WTC11 (cell line): ENCODE measurements around the gene ABI3.

Source experiments
- FOXP1 ChIP-seq: sonication (generic); formaldehyde crosslinking; IDR thresholded peaks from 2 replicates; pipeline ENCODE4 v1.8.0; 2022; ENCODE audit warnings: missing genetic modification reagents, mild to moderate bottlenecking, moderate library complexity, borderline replicate concordance
- TP53 ChIP-seq: sonication (generic); formaldehyde crosslinking; IDR thresholded peaks from 2 replicates; pipeline ENCODE4 v1.8.1; 2023; ENCODE audit warnings: mild to moderate bottlenecking, missing genetic modification reagents
- ZNF416 ChIP-seq: fragments of 250-450 bp; sonication (Bioruptor Pico); IDR thresholded peaks from 2 replicates; pipeline ENCODE4 v1.9.0; 2021; ENCODE audit warnings: mild to moderate bottlenecking, inconsistent platforms
- TF ChIP-seq, protein P1 (sequence below): fragments of 200-600 bp; IDR thresholded peaks from 2 replicates; pipeline ENCODE4 v1.8.0; 2022; ENCODE audit warnings: antibody characterized with exemption
- TF ChIP-seq, protein P2 (sequence below): sonication (generic); formaldehyde crosslinking; IDR thresholded peaks from 2 replicates; pipeline ENCODE4 v1.8.0; 2023; ENCODE audit warnings: missing genetic modification reagents
- TF ChIP-seq, protein P3 (sequence below): sonication (generic); formaldehyde crosslinking; IDR thresholded peaks from 2 replicates; pipeline ENCODE4 v1.8.0; 2022; ENCODE audit warnings: missing genetic modification reagents
- TF ChIP-seq, protein P4 (sequence below): sonication (generic); formaldehyde crosslinking; conservative IDR thresholded peaks from 2 replicates; pipeline ENCODE4 v1.8.1; 2022; ENCODE audit warnings: mild to moderate bottlenecking, missing genetic modification reagents
- TF ChIP-seq, protein P5 (sequence below): sonication (generic); formaldehyde crosslinking; IDR thresholded peaks from 2 replicates; pipeline ENCODE4 v1.8.1; 2022; ENCODE audit warnings: missing genetic modification reagents, borderline replicate concordance

DNA sequence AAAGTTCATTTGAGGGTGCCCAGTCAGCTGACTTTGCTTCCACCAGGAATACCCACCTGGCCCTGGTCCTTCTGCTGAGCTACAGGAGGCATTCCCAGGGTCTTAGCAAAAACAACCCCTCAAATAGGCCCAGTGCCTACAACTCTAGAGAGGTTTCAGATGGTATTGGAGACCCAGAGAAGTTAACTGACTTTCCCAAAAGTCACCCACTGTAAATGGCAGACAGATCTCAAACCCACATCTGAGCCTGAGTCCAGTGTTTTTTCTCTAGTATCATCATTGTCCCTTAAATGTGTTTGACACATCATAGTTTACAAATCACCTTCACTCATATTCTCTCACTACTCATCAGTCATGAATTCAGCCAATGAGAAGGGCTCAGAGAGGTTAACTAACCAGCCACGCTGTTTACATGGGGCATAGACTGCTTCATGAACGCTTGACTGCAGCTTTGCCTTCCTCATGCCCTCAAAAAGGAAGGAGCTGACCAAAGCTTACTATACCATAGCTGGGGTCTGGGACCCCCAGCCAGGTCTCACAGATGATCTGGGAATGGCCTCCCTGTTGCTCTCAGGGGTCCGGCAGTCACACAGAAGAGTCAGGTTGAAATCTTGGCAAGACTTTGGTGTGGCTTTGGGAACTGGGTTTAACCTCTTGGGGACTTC is 16.4 kb downstream of the ABI3 start:
- no peak for TF ChIP-seq ZNF416
- TF ChIP-seq, protein P1, sequence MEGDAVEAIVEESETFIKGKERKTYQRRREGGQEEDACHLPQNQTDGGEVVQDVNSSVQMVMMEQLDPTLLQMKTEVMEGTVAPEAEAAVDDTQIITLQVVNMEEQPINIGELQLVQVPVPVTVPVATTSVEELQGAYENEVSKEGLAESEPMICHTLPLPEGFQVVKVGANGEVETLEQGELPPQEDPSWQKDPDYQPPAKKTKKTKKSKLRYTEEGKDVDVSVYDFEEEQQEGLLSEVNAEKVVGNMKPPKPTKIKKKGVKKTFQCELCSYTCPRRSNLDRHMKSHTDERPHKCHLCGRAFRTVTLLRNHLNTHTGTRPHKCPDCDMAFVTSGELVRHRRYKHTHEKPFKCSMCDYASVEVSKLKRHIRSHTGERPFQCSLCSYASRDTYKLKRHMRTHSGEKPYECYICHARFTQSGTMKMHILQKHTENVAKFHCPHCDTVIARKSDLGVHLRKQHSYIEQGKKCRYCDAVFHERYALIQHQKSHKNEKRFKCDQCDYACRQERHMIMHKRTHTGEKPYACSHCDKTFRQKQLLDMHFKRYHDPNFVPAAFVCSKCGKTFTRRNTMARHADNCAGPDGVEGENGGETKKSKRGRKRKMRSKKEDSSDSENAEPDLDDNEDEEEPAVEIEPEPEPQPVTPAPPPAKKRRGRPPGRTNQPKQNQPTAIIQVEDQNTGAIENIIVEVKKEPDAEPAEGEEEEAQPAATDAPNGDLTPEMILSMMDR = no peak
- TF ChIP-seq, protein P2, sequence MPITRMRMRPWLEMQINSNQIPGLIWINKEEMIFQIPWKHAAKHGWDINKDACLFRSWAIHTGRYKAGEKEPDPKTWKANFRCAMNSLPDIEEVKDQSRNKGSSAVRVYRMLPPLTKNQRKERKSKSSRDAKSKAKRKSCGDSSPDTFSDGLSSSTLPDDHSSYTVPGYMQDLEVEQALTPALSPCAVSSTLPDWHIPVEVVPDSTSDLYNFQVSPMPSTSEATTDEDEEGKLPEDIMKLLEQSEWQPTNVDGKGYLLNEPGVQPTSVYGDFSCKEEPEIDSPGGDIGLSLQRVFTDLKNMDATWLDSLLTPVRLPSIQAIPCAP = no peak
- no peak for TF ChIP-seq FOXP1 (CRISPR knock-in tag)
- TF ChIP-seq TP53 (CRISPR knock-in tag) = no peak
- TF ChIP-seq, protein P3, sequence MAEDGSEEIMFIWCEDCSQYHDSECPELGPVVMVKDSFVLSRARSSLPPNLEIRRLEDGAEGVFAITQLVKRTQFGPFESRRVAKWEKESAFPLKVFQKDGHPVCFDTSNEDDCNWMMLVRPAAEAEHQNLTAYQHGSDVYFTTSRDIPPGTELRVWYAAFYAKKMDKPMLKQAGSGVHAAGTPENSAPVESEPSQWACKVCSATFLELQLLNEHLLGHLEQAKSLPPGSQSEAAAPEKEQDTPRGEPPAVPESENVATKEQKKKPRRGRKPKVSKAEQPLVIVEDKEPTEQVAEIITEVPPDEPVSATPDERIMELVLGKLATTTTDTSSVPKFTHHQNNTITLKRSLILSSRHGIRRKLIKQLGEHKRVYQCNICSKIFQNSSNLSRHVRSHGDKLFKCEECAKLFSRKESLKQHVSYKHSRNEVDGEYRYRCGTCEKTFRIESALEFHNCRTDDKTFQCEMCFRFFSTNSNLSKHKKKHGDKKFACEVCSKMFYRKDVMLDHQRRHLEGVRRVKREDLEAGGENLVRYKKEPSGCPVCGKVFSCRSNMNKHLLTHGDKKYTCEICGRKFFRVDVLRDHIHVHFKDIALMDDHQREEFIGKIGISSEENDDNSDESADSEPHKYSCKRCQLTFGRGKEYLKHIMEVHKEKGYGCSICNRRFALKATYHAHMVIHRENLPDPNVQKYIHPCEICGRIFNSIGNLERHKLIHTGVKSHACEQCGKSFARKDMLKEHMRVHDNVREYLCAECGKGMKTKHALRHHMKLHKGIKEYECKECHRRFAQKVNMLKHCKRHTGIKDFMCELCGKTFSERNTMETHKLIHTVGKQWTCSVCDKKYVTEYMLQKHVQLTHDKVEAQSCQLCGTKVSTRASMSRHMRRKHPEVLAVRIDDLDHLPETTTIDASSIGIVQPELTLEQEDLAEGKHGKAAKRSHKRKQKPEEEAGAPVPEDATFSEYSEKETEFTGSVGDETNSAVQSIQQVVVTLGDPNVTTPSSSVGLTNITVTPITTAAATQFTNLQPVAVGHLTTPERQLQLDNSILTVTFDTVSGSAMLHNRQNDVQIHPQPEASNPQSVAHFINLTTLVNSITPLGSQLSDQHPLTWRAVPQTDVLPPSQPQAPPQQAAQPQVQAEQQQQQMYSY = no peak
- TF ChIP-seq, protein P4, sequence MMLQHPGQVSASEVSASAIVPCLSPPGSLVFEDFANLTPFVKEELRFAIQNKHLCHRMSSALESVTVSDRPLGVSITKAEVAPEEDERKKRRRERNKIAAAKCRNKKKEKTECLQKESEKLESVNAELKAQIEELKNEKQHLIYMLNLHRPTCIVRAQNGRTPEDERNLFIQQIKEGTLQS (CRISPR knock-in tag) = no peak
- TF ChIP-seq, protein P5, sequence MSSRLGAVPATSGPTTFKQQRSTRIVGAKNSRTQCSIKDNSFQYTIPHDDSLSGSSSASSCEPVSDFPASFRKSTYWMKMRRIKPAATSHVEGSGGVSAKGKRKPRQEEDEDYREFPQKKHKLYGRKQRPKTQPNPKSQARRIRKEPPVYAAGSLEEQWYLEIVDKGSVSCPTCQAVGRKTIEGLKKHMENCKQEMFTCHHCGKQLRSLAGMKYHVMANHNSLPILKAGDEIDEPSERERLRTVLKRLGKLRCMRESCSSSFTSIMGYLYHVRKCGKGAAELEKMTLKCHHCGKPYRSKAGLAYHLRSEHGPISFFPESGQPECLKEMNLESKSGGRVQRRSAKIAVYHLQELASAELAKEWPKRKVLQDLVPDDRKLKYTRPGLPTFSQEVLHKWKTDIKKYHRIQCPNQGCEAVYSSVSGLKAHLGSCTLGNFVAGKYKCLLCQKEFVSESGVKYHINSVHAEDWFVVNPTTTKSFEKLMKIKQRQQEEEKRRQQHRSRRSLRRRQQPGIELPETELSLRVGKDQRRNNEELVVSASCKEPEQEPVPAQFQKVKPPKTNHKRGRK (CRISPR knock-in tag) = no peak
